ENCODE results near the gene P2RY2.

P2RY2 gene

GRCh38 chr11:73258104-73259035 lies 40.3 kb downstream of the P2RY2 start:
- Histone ChIP-seq H3K27ac (ENCODE audit: insufficient read depth in 1 of 2, low read depth in 1 of 2, low read length in 2 of 2, poor library complexity in 1 of 2, severe bottlenecking in 2 of 2) (no peak overlapping the region), H3K36me3 (ENCODE audit: control insufficient read depth in 4 of 4, insufficient read depth in 4 of 4, low read length in 3 of 4) (no peaks in the 10 kb centered on the region), H3K4me1 (ENCODE audit: control extremely low read depth in 1 of 4, control insufficient read depth in 4 of 4, insufficient read depth in 4 of 4, low read length in 3 of 4) (peaks cover 0 to 7% (median 0%) of the 10 kb centered on the region in 4 experiments), H3K4me3 (ENCODE audit: control insufficient read depth in 1 of 7, extremely low read depth in 1 of 7, insufficient read depth in 4 of 7, low read depth in 2 of 7, low read length in 6 of 7) (no peak overlapping the region), H3K9me3 (ENCODE audit: control extremely low read depth in 1 of 5, control insufficient read depth in 4 of 5, insufficient read depth in 2 of 5, low read depth in 1 of 5, low read length in 4 of 5) (no peaks in the 10 kb centered on the region), H3K27me3 (replicated peaks in 2 of 5; ENCODE audit: control insufficient read depth in 4 of 5, insufficient read depth in 5 of 5, low read length in 4 of 5) (peaks cover 0 to 7% (median 5%) of the 10 kb centered on the region in 5 experiments)
- CTCF ChIA-PET = interaction anchor here (1.0 to 1.6 kb wide), 5 partner anchors 14 to 80 kb away, joined by 3 to 5 read pairs (median 3); no protein-coding TSS in a partner anchor
- POLR2A ChIA-PET = interaction anchor here (0.5 kb wide), 1 partner anchor 1012 kb away, joined by 3 read pairs; no protein-coding TSS in a partner anchor
- DNase-seq = no peak
- WGBS (ENCODE audit: insufficient coverage) = 91% methylated on average over 6 of the region's 7 CpGs

GRCh38 chr11:73259406-73260126 lies 41.5 kb downstream of the P2RY2 start:
- ChIA-PET CTCF (interaction anchor here (0.9 to 1.6 kb wide), 2 partner anchors 15 to 62 kb away, joined by 3 to 5 read pairs; no protein-coding TSS in a partner anchor), POLR2A (no interaction called here)
- Histone ChIP-seq H3K27ac (ENCODE audit: insufficient read depth in 1 of 2, low read depth in 1 of 2, low read length in 2 of 2, poor library complexity in 1 of 2, severe bottlenecking in 2 of 2) (no peak overlapping the region), H3K4me3 (ENCODE audit: control insufficient read depth in 1 of 7, extremely low read depth in 1 of 7, insufficient read depth in 4 of 7, low read depth in 2 of 7, low read length in 6 of 7) (no peak overlapping the region), H3K9me3 (ENCODE audit: control extremely low read depth in 1 of 5, control insufficient read depth in 4 of 5, insufficient read depth in 2 of 5, low read depth in 1 of 5, low read length in 4 of 5) (no peaks in the 10 kb centered on the region), H3K36me3 (ENCODE audit: control insufficient read depth in 4 of 4, insufficient read depth in 4 of 4, low read length in 3 of 4) (no peaks in the 10 kb centered on the region), H3K4me1 (ENCODE audit: control extremely low read depth in 1 of 4, control insufficient read depth in 4 of 4, insufficient read depth in 4 of 4, low read length in 3 of 4) (peaks cover 0 to 7% (median 4%) of the 10 kb centered on the region in 4 experiments), H3K27me3 (replicated peaks in 2 of 5; ENCODE audit: control insufficient read depth in 4 of 5, insufficient read depth in 5 of 5, low read length in 4 of 5) (peaks cover 0 to 19% (median 7%) of the 10 kb centered on the region in 5 experiments)
- DNase-seq = no peak
- WGBS (ENCODE audit: insufficient coverage) = 100% methylated on average over 2 of the region's 3 CpGs

- Histone ChIP-seq H3K27me3 (replicated peaks in 2 of 5; ENCODE audit: control insufficient read depth in 4 of 5, insufficient read depth in 5 of 5, low read length in 4 of 5) (peaks cover 0 to 24% (median 10%) of the 10 kb centered on the region in 5 experiments), H3K4me1 (ENCODE audit: control extremely low read depth in 1 of 4, control insufficient read depth in 4 of 4, insufficient read depth in 4 of 4, low read length in 3 of 4) (peaks cover 0 to 7% (median 4%) of the 10 kb centered on the region in 4 experiments), H3K4me3 (ENCODE audit: control insufficient read depth in 1 of 7, extremely low read depth in 1 of 7, insufficient read depth in 4 of 7, low read depth in 2 of 7, low read length in 6 of 7) (no peak overlapping the region), H3K36me3 (ENCODE audit: control insufficient read depth in 4 of 4, insufficient read depth in 4 of 4, low read length in 3 of 4) (no peaks in the 10 kb centered on the region), H3K27ac (ENCODE audit: insufficient read depth in 1 of 2, low read depth in 1 of 2, low read length in 2 of 2, poor library complexity in 1 of 2, severe bottlenecking in 2 of 2) (no peak overlapping the region), H3K9me3 (ENCODE audit: control extremely low read depth in 1 of 5, control insufficient read depth in 4 of 5, insufficient read depth in 2 of 5, low read depth in 1 of 5, low read length in 4 of 5) (no peaks in the 10 kb centered on the region)
- DNase-seq = no peak
- ChIA-PET CTCF (interaction anchor here (1.6 kb wide), 1 partner anchor 15 kb away, joined by 5 read pairs; no protein-coding TSS in a partner anchor), POLR2A (no interaction called here)
Observed at GRCh38 chr11:73260127-73260457, 42.0 kb downstream of the P2RY2 start.

DNA sequence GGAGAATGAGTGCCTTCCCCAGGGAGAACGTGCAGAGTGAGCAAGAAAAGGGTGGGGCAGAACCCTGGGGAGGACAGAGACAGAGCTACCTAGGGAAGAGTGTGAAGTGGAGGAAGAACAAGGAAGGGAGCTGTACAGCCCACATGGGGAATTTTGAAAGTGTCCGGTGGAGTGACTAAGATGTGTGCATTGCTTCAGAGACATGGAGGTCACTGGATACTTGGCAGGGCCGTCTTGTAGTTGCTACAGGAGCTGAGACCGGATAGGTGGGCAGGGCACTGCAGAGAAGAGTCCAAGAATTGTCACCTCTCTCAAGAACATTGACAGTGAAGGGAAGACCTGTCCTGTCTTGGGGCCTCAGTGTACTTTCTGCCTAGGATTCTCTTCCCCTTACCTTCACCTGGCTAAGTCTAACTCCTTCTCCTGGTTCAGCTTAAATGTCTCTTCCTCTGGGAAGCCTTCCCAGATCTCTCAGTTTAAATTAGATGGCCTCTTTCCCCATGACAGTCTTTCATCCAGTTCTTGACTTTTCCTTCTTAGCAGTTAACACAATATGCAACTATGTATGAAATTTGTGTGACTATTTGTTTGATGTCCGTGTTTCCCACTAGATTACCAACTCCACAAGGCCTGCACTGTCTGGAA lies 44.9 kb downstream of the P2RY2 start:
- Histone ChIP-seq H3K4me3 (ENCODE audit: control insufficient read depth in 1 of 7, extremely low read depth in 1 of 7, insufficient read depth in 4 of 7, low read depth in 2 of 7, low read length in 6 of 7) (no peak overlapping the region), H3K9me3 (ENCODE audit: control extremely low read depth in 1 of 5, control insufficient read depth in 4 of 5, insufficient read depth in 2 of 5, low read depth in 1 of 5, low read length in 4 of 5) (no peaks in the 10 kb centered on the region), H3K27me3 (replicated peaks in 2 of 5; ENCODE audit: control insufficient read depth in 4 of 5, insufficient read depth in 5 of 5, low read length in 4 of 5) (peaks cover 0 to 35% (median 12%) of the 10 kb centered on the region in 5 experiments), H3K27ac (ENCODE audit: insufficient read depth in 1 of 2, low read depth in 1 of 2, low read length in 2 of 2, poor library complexity in 1 of 2, severe bottlenecking in 2 of 2) (no peak overlapping the region), H3K36me3 (ENCODE audit: control insufficient read depth in 4 of 4, insufficient read depth in 4 of 4, low read length in 3 of 4) (no peaks in the 10 kb centered on the region), H3K4me1 (ENCODE audit: control extremely low read depth in 1 of 4, control insufficient read depth in 4 of 4, insufficient read depth in 4 of 4, low read length in 3 of 4) (peaks cover 0 to 10% (median 4%) of the 10 kb centered on the region in 4 experiments)
- CTCF ChIA-PET = interaction anchor here (0.7 to 14.9 kb wide), 8 partner anchors 8 to 88 kb away, joined by 3 to 154 read pairs (median 3); partner anchors contain the start of gene P2RY6
- no peak for DNase-seq
- WGBS (ENCODE audit: insufficient coverage) = 93% methylated on average over 5 of the region's 5 CpGs
- POLR2A ChIA-PET = no interaction called here

DNA sequence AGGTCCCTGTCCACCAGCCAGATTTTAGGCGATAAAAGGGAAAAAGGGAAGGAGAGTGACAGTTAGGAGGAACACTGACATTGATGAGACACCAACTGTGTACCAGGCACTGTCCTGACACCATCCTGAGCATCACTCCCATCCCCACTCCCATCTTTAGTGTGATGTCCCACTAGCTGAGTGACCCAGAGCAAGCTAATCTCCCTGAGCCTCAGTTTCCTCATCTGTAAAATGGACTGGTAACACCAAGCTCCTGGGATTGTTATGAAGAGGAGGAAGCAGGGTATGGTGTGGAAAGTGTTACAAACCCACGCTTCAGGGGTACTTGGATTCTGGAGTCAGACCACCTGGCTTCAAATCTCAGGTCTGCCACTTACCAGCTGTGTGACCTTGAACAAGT lies 45.6 kb downstream of the P2RY2 start:
- Histone ChIP-seq H3K4me3 (ENCODE audit: control insufficient read depth in 1 of 7, extremely low read depth in 1 of 7, insufficient read depth in 4 of 7, low read depth in 2 of 7, low read length in 6 of 7) (no peak overlapping the region), H3K27ac (ENCODE audit: insufficient read depth in 1 of 2, low read depth in 1 of 2, low read length in 2 of 2, poor library complexity in 1 of 2, severe bottlenecking in 2 of 2) (no peak overlapping the region), H3K27me3 (replicated peaks in 2 of 5; ENCODE audit: control insufficient read depth in 4 of 5, insufficient read depth in 5 of 5, low read length in 4 of 5) (peaks cover 0 to 35% (median 12%) of the 10 kb centered on the region in 5 experiments), H3K36me3 (ENCODE audit: control insufficient read depth in 4 of 4, insufficient read depth in 4 of 4, low read length in 3 of 4) (no peaks in the 10 kb centered on the region), H3K9me3 (ENCODE audit: control extremely low read depth in 1 of 5, control insufficient read depth in 4 of 5, insufficient read depth in 2 of 5, low read depth in 1 of 5, low read length in 4 of 5) (no peaks in the 10 kb centered on the region), H3K4me1 (ENCODE audit: control extremely low read depth in 1 of 4, control insufficient read depth in 4 of 4, insufficient read depth in 4 of 4, low read length in 3 of 4) (peaks cover 0 to 5% (median 4%) of the 10 kb centered on the region in 4 experiments)
- no peak for DNase-seq
- POLR2A ChIA-PET = no interaction called here
- CTCF ChIA-PET = interaction anchor here (0.7 to 14.9 kb wide), 5 partner anchors 9 to 87 kb away, joined by 3 to 154 read pairs (median 3); partner anchors contain the start of gene P2RY6
- WGBS (ENCODE audit: insufficient coverage) = 100% methylated on average over 1 of the region's 2 CpGs

DNA sequence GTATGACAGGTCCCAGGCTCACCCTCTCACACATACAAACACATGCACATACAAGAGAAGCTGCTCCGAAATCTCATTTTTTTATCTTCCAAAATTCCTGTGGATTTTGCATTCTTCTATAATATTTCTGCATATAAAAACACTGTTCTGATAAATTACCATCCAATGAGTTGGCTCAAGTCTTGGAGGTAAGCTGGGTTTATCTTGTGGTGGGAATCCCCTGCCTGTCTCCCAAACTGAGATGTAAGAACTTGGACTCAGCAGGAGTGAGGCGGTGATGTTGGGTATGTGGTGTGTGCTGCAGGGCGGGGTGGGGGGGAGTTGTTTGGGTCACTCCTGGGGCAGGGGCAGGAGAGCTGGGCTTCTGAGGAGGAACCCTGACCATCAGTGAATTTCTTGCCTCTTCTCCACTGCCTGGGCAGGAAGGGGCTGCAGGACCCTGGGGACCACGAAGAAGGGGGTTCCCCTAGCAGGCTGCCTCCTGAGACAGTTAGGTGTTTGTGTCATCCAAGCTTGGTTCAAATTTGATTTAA lies 47.3 kb downstream of the P2RY2 start:
- CTCF ChIA-PET = interaction anchor here (0.6 to 14.9 kb wide), 6 partner anchors 23 to 431 kb away, joined by 3 to 154 read pairs (median 4); no protein-coding TSS in a partner anchor
- DNase-seq = no peak
- Histone ChIP-seq H3K9me3 (ENCODE audit: control extremely low read depth in 1 of 5, control insufficient read depth in 4 of 5, insufficient read depth in 2 of 5, low read depth in 1 of 5, low read length in 4 of 5) (no peaks in the 10 kb centered on the region), H3K4me3 (ENCODE audit: control insufficient read depth in 1 of 7, extremely low read depth in 1 of 7, insufficient read depth in 4 of 7, low read depth in 2 of 7, low read length in 6 of 7) (no peak overlapping the region), H3K4me1 (ENCODE audit: control extremely low read depth in 1 of 4, control insufficient read depth in 4 of 4, insufficient read depth in 4 of 4, low read length in 3 of 4) (peaks cover 0 to 19% (median 7%) of the 10 kb centered on the region in 4 experiments), H3K27me3 (replicated peaks in 2 of 5; ENCODE audit: control insufficient read depth in 4 of 5, insufficient read depth in 5 of 5, low read length in 4 of 5) (peaks cover 0 to 35% (median 12%) of the 10 kb centered on the region in 5 experiments), H3K27ac (ENCODE audit: insufficient read depth in 1 of 2, low read depth in 1 of 2, low read length in 2 of 2, poor library complexity in 1 of 2, severe bottlenecking in 2 of 2) (no peak overlapping the region), H3K36me3 (ENCODE audit: control insufficient read depth in 4 of 4, insufficient read depth in 4 of 4, low read length in 3 of 4) (no peaks in the 10 kb centered on the region)
- POLR2A ChIA-PET = no interaction called here
- WGBS (ENCODE audit: insufficient coverage) = 100% methylated on average over 2 of the region's 4 CpGs
